Astrocyte (in vitro differentiated cells and primary cell): ENCODE results near the gene CACNB4. TPM values are rescaled to one million over a fixed set of nuclear protein-coding genes. Genes with fewer than 3 reads are reported as not detected.
"Not testable (repeated sequence)": the region's sequence is repeated elsewhere in the genome, so short reads cannot be mapped to it uniquely, and the experiment has no call there.

ENCODE experiments used
- DNase-seq: peaks from one replicate; pipeline ENCODE4 v3.0.0-alpha.2; 2010; ENCODE audit warnings: low read depth
- FAIRE-seq: peaks from 2 replicates; lab custom pipeline; 2011; peaks lifted over from hg19 to GRCh38; lab: Jason Lieb, UNC
- H2AFZ ChIP-seq: 2 replicates; pipeline ENCODE4 v1.6.0; 2012; ENCODE audit warnings: low read depth, low read length, inconsistent platforms
- H3K27ac ChIP-seq: 2 replicates; pipeline ENCODE4 v1.5.1; 2011; ENCODE audit warnings: low read depth, low read length, inconsistent platforms
- H3K27me3 ChIP-seq: 2 replicates; pipeline ENCODE4 v1.6.0; 2011; ENCODE audit warnings: low read length, inconsistent platforms; ENCODE audit not compliant: insufficient read depth
- H3K36me3 ChIP-seq: 2 replicates; pipeline ENCODE4 v1.5.1; 2011; ENCODE audit warnings: low read length, inconsistent platforms; ENCODE audit not compliant: insufficient read depth
- H3K4me1 ChIP-seq: 2 replicates; pipeline ENCODE4 v1.5.1; 2011; ENCODE audit warnings: low read length, inconsistent platforms; ENCODE audit not compliant: insufficient read depth
- H3K4me2 ChIP-seq: 2 replicates; pipeline ENCODE4 v1.6.0; 2012; ENCODE audit warnings: low read length, inconsistent platforms
- H3K4me3 ChIP-seq: 2 replicates; pipeline ENCODE4 v1.5.1; 2011; ENCODE audit warnings: low read depth, mild to moderate bottlenecking, low read length, inconsistent platforms; ENCODE audit not compliant: insufficient read depth
- H3K79me2 ChIP-seq: 2 replicates; pipeline ENCODE4 v1.6.0; 2012; ENCODE audit warnings: mild to moderate bottlenecking, low read length, inconsistent platforms; ENCODE audit not compliant: insufficient read depth
- H3K9ac ChIP-seq: 2 replicates; pipeline ENCODE4 v1.6.0; 2012; ENCODE audit warnings: mild to moderate bottlenecking, low read length, inconsistent platforms
- H3K9me3 ChIP-seq: 2 replicates; pipeline ENCODE4 v1.5.1; 2012; ENCODE audit warnings: low read depth, mild to moderate bottlenecking, low read length, inconsistent platforms; ENCODE audit not compliant: insufficient read depth
- H4K20me1 ChIP-seq: 2 replicates; pipeline ENCODE4 v1.6.0; 2012; ENCODE audit warnings: low read length, inconsistent platforms; ENCODE audit not compliant: insufficient read depth
- H3K27ac Mint-ChIP-seq: one replicate; pipeline ENCODE4 v1.8.0; 2021; ENCODE audit warnings: mild to moderate bottlenecking, mixed read lengths; ENCODE audit not compliant: unreplicated experiment
- H3K27me3 Mint-ChIP-seq: one replicate; pipeline ENCODE4 v1.8.0; 2021; ENCODE audit warnings: low read depth, mixed read lengths; ENCODE audit not compliant: unreplicated experiment
- H3K36me3 Mint-ChIP-seq: one replicate; pipeline ENCODE4 v1.8.0; 2021; ENCODE audit warnings: low read depth, mixed read lengths; ENCODE audit not compliant: unreplicated experiment
- H3K4me1 Mint-ChIP-seq: one replicate; pipeline ENCODE4 v1.8.0; 2021; ENCODE audit warnings: low read depth, mixed read lengths; ENCODE audit not compliant: unreplicated experiment
- H3K4me3 Mint-ChIP-seq: one replicate; pipeline ENCODE4 v1.8.0; 2021; ENCODE audit warnings: mild to moderate bottlenecking, moderate library complexity, mixed read lengths; ENCODE audit not compliant: unreplicated experiment
- H3K9me3 Mint-ChIP-seq: one replicate; pipeline ENCODE4 v1.8.0; 2021; ENCODE audit warnings: mild to moderate bottlenecking, mixed read lengths; ENCODE audit not compliant: unreplicated experiment
- EZH2 ChIP-seq: IDR thresholded peaks from 2 replicates; pipeline ENCODE4 v1.6.1; 2012; ENCODE audit warnings: mild to moderate bottlenecking, low read length, inconsistent platforms; ENCODE audit not compliant: insufficient read depth
- total RNA-seq: library from RNA; stranded (reverse); gene quantifications from 2 replicates; pipeline ENCODE4 v1.2.1, GENCODE V29; 2021
- TF ChIP-seq, protein P1 (sequence below): IDR thresholded peaks from 2 replicates; pipeline ENCODE4 v1.5.1; 2011; ENCODE audit warnings: low read depth, mild to moderate bottlenecking, inconsistent platforms, low read length, moderate library complexity; ENCODE audit not compliant: insufficient read depth

The CACNB4 gene
- total RNA-seq, 1 donor from 2014 or later: 1.8 TPM

DNA sequence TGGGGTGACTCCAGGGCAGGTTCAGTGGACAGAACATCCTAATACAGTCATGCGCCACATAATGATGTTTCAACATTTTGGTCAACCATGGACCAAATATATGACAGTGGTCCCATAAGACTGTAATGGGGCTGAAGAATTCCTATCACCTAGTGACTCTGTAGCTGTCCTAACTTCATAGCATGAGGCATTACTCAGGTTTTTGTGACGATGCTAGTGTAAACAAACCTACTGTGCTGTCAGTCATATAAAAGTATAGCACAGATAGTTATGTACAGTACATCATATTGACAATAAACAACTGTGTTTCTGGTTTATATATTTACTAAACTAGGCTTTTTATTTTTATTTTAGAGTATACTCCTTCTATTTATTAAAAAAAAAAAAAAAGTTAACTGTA is 87.1 kb downstream of the CACNB4 start:
- Histone ChIP-seq H3K79me2 (no peaks in the 10 kb centered on the region), H4K20me1 (no peaks in the 10 kb centered on the region), H3K9me3 (no peaks in the 10 kb centered on the region), H3K9ac (no peak overlapping the region), H3K36me3 (no peaks in the 10 kb centered on the region), H3K27ac (no peak overlapping the region), H3K4me2 (no peak overlapping the region), H2AFZ (no peak overlapping the region), H3K4me3 (no peak overlapping the region), H3K4me1 (no peaks in the 10 kb centered on the region), H3K27me3 (peaks cover 7% of the 10 kb centered on the region)
- DNase-seq: no peak
- no peak for FAIRE-seq
- no peaks in the 10 kb centered on the region for H3K36me3 Mint-ChIP-seq
- no peaks in the 10 kb centered on the region for H3K4me1 Mint-ChIP-seq
- no peak overlapping the region for H3K27ac Mint-ChIP-seq
- H3K9me3 Mint-ChIP-seq: no peaks in the 10 kb centered on the region
- H3K27me3 Mint-ChIP-seq: peaks cover 10% of the 10 kb centered on the region
- H3K4me3 Mint-ChIP-seq: no peak overlapping the region
- TF ChIP-seq EZH2: no peak
- TF ChIP-seq, protein P1, sequence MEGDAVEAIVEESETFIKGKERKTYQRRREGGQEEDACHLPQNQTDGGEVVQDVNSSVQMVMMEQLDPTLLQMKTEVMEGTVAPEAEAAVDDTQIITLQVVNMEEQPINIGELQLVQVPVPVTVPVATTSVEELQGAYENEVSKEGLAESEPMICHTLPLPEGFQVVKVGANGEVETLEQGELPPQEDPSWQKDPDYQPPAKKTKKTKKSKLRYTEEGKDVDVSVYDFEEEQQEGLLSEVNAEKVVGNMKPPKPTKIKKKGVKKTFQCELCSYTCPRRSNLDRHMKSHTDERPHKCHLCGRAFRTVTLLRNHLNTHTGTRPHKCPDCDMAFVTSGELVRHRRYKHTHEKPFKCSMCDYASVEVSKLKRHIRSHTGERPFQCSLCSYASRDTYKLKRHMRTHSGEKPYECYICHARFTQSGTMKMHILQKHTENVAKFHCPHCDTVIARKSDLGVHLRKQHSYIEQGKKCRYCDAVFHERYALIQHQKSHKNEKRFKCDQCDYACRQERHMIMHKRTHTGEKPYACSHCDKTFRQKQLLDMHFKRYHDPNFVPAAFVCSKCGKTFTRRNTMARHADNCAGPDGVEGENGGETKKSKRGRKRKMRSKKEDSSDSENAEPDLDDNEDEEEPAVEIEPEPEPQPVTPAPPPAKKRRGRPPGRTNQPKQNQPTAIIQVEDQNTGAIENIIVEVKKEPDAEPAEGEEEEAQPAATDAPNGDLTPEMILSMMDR: no peak

DNA sequence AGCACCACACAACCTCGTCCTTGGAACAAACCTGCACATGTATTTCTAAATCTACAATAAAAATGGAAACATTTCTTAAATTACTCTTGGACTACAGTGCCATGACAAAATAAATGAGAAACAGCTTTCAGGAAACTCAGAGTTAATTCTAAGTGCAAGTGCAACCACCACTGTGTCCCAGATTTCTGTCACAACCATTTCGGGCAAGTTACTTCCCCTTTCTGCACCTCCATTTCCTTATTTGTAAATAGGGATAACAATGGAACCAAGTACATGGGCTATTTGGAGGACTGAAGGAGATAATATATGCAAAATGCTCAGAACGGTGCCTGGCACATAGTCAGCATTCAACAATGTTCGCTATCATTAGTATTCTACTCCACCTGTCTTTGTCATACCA is 93.2 kb downstream of the CACNB4 start:
- H3K4me2 ChIP-seq: no peak overlapping the region

DNA sequence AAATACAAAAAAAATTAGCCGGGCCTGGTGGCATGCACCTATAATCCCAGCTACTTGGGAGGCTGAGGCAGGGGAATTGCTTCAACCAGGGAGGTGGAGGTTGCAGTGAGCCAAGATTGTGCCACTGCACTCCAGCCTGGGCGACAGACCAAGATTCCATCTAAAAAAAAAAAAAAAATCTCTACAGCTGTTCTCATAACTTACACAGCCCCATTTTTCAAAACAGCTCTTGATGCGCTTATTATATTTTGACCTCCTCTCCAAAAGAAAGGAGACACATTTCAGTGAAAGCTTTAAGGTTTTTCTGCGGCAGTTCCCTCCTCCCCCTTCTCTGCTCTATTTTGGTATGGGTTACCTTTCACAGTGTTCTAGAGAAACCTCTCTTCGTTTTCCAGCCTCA is 95.6 kb downstream of the CACNB4 start:
- H3K4me1 Mint-ChIP-seq, H3K9me3 Mint-ChIP-seq, H3K27ac ChIP-seq, H3K9me3 ChIP-seq, H3K36me3 ChIP-seq, H3K79me2 ChIP-seq, H3K27me3 ChIP-seq, H3K4me1 ChIP-seq, H3K27ac Mint-ChIP-seq, H3K36me3 Mint-ChIP-seq, H4K20me1 ChIP-seq, DNase-seq, FAIRE-seq, H2AFZ ChIP-seq, H3K9ac ChIP-seq, H3K27me3 Mint-ChIP-seq, H3K4me2 ChIP-seq, H3K4me3 ChIP-seq, H3K4me3 Mint-ChIP-seq: not testable (repeated sequence)

More for the DNA sequence above, 93.2 kb downstream of the CACNB4 start:
- Histone ChIP-seq H3K36me3 (no peaks in the 10 kb centered on the region), H3K4me1 (no peaks in the 10 kb centered on the region), H3K27me3 (peaks cover 4% of the 10 kb centered on the region), H2AFZ (no peak overlapping the region), H3K79me2 (no peaks in the 10 kb centered on the region), H4K20me1 (no peaks in the 10 kb centered on the region), H3K9ac (no peak overlapping the region), H3K4me3 (no peak overlapping the region), H3K9me3 (peaks cover 2% of the 10 kb centered on the region), H3K27ac (no peak overlapping the region)
- H3K4me1 Mint-ChIP-seq: peaks cover 3% of the 10 kb centered on the region
- peaks cover 6% of the 10 kb centered on the region for H3K27me3 Mint-ChIP-seq
- H3K27ac Mint-ChIP-seq: no peak overlapping the region
- no peaks in the 10 kb centered on the region for H3K36me3 Mint-ChIP-seq
- H3K9me3 Mint-ChIP-seq: no peaks in the 10 kb centered on the region
- DNase-seq (no peak), FAIRE-seq (no peak)
- H3K4me3 Mint-ChIP-seq: no peak overlapping the region
- TF ChIP-seq, protein P1: no peak
- TF ChIP-seq EZH2: no peak
